ENCODE measurements around the gene C11orf58.

Gene C11orf58

DNA sequence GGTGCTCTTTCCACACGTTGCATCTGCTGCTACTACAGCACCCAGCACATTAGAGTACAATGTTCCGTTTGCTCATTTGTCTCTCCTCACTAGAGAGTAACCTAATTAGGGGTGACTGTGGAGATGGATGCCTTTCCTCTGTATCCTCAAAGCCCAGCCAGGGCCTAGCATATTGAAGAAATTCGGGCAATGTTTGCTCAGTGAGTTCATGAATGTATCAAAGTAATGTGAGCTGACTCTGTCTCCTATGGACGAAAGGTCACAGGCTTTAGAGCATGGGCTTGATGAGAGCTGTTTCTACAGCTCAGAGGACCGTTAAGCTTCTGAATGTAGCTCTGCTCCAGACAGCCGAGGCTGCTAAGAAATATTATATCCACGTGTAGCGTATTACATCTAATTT, 67.5 kb downstream of the C11orf58 start:
- no peak for DNase-seq

DNA sequence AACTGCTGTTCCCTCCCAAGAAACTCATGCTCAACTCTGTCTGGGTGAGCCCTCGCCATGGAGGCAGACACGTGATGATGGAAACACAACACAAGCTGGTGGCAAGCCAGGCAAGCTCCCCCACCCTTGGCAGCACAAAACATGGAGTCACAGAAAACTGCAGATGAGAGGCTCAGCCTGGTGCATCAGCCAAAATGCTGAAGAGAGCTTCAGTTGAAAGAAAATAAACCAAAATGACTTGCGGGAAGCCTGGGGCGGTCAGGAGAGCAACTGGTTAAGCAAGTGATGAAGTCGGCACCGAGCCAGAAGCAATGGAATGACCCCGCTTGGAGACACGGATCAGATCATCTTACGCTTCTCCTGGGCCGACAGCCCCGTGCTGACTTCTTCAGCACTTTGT, 68.3 kb downstream of the C11orf58 start:
- no peak for DNase-seq

DNA sequence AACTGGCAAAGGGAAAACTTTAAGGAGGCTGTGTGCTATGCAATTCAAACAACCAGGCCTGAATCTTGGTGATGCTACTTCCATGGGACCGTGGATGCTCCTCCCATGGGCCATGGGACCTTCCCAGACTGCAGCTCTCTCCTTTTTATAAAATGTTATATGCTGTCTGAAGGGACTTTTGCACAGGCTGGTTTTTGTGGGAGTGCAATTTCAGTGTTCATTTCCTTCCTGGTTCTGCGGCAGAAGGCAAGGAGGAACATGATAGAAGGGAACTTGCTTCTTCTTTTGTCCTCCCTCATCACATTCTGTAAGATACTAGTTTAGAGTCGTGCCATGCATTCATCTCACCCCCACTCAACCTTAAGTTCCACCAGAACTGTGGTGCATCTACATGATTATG, 68.9 kb downstream of the C11orf58 start:
- no peak for DNase-seq
